GM18520 (cell line): ENCODE data around the gene ANO3.
"Not testable (repeated sequence)": the region's sequence is repeated elsewhere in the genome, so short reads cannot be mapped to it uniquely, and the experiment has no call there.

Experiments used
- ATAC-seq: cut with Tn5 transposase; IDR thresholded peaks from one replicate; pipeline ENCODE4 v1.9.1; 2021; ENCODE audit not compliant: unreplicated experiment

The ANO3 gene

DNA sequence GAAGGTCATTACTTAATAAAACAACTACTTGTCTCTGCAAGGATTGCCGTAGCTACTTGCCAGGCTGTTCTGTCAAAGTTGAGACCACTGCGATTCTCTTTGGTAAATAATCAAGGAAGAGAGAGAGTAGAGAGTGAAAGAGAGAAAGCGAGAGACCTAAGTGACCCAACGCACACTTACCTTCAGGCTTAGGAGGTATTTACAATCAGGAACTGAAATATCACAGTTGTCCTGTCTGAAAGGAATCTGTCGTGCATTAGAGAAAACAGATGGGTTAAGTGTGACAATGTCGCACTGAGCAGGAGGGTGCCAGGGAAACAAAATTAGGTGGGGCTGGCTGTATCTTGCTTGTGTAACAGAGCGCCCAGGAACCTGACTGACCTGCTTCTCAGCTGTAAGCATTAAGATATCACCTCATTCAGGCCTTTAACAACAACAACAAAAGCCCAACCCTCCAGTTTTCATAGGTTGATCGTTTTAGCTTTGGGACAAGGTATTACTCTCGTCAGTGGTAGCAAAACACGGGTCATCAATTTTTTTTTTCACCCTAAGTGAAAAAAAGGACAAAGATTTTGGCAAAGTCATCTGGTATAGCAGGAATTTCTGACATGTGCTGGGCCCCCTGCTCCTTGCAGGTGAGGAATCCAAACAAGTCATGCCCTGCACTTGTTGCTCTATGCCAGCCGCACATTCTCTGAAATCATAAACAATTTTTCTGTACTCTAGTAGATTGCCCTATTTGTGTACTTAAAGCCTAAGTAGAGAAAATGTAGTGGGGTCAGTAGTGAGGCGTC is 240.1 kb downstream of the ANO3 start, which contains the start of gene MUC15:
Gene MUC15, minus strand, starts transcription at position 403 of the 794 bp plus-strand sequence. CDS start 5,169 bp downstream, outside the sequence.
- no peak for ATAC-seq

- ATAC-seq: no peak
Measured at GRCh38 chr11:26572770-26573402, 241.0 kb downstream of the ANO3 start.

GRCh38 chr11:26573896-26574295 is 242.0 kb downstream of the ANO3 start:
- no peak for ATAC-seq

- ATAC-seq: no peak
Measured at GRCh38 chr11:26575946-26576345, 244.0 kb downstream of the ANO3 start.

DNA sequence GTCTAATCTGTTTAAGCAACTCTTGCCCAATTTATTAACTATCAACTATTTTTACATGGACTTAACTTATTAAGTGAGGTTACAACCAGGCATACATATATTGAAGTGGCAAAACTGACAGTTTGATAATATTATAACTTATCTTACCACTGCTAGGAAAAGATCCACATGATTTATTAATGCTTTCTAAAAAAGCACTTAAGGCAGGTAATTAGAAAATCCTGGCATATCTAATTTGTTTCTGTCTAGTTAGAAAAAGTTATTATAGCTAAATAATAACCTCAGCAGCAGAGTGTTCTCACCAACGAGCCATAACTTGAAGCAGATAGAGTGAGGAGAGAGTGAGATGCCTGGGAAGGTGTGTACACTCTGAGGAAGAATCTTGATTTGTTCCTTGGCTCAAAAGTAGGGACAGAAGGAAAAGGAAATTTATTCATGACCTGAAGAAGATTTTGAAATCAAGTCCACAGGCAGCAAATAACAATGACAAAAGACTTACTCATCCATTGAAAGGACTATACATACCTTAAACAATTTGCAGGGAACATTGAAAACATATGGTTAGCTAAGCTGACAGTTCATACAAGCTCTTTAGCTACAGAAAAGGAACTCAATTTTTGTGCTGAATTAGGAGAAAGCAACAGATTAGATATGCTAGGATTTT is 247.2 kb downstream of the ANO3 start:
- no peak for ATAC-seq

GRCh38 chr11:26579683-26580082 is 247.8 kb downstream of the ANO3 start:
- ATAC-seq: no peak

GRCh38 chr11:26580929-26581328 is 249.0 kb downstream of the ANO3 start:
- ATAC-seq: no peak

GRCh38 chr11:26583550-26583949 is 251.6 kb downstream of the ANO3 start:
- ATAC-seq: no peak

- no peak for ATAC-seq
Measured at GRCh38 chr11:26584818-26585217, 252.9 kb downstream of the ANO3 start.

DNA sequence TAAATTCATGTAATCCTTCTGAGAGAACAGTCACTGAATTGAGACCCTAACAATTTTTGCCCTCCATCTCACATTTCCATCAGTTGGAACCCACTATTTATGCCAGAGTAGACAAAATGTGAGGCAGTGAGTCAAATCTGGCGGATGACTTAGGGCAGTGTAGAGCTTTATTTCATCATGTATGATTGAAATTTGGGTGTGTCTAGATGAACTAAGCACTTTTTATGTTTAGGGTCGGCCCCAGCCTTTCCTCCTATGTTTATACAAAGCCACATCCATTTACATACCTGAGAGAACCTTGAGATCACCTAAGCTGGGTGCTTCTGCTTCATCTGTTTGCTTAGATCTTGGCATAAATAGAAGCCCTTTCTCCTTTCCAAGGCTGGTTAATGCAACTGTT is 255.1 kb downstream of the ANO3 start:
- no peak for ATAC-seq

DNA sequence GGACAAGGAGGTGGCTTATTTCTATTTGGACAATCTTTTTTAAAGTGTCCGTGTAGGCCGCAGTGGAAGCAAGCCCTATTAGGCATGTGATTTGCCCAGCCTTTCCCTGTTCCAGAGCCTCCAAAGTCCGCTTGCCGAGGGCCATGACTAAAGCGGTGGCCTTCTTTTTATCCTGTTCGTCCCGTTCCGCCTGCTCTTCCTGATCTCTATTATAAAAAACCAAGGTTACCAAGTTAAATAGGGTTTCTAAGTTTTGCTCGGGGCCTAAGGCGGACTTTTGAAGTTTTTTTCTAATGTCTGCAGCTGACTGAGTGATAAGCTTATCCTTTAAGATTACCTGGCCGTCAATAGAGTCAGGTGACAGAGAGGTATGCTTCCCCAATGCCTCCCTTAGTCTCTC is 261.8 kb downstream of the ANO3 start:
- no peak for ATAC-seq

- ATAC-seq: not testable (repeated sequence)
Measured at GRCh38 chr11:26595207-26595865, 263.4 kb downstream of the ANO3 start.

DNA sequence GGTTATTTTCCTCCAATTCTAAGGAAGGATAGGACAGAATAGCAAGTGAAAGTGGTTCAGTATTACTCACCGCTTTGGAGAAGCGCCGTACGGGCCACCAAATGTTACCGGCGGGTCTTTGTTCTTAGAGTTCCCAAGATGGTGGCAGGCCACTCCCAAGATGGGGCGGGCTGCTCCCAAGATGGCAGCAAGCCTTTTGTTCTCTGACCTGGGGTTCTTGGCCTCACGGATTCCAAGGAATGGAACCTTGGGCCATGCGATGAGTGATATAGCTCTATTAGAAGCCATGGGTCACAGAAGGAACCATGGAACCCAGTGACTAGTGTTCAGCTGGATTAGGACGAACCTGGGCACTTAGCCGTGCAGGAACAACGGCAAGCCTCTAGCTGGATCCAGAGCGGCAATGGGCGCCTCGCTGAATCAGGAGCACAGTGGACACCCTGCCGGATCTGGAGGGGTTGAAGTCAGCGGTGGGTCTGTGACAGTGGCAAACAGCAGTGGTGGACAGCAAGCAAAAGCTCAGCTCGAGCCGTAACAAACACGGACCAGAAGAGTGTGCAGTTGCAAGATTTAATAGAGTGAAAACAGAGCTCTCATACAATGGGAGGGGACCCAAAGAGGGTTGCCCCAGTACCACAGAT is 265.2 kb downstream of the ANO3 start:
- not testable (repeated sequence) for ATAC-seq

DNA sequence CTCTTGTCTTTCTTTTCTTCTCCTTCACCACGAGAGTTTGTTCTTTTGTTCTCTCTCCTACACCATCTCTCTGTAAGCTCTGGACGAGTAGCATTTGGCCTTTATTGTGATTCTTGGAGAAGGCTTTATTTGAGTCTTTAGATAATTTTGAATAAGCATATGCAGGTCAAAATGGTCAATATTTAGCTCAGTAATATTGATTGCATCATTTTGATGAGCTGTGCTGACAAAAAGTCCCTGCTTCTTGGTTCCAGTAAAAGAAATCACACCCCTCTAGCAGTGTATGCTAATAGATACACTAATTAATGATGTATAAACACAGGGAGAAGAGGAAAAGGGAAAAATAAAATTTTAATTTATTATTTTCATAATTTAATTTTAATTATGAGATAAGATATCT is 266.0 kb downstream of the ANO3 start:
- no peak for ATAC-seq

DNA sequence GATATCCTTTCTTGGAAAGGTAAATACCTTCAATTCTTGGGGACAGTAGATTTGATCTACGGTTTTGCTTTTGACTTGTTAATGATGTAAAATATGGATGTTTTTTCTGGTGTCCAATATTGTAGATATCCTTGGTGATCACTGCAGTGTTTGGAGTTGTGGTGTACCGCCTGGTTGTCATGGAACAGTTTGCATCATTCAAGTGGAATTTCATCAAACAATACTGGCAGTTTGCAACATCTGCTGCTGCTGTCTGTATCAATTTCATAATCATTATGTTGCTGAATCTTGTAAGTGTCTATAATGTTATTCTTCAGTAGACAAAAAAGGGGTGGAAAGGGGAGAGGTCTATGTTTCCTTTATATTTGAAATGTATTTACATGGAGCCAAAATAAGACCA is 267.5 kb downstream of the ANO3 start:
- no peak for ATAC-seq

DNA sequence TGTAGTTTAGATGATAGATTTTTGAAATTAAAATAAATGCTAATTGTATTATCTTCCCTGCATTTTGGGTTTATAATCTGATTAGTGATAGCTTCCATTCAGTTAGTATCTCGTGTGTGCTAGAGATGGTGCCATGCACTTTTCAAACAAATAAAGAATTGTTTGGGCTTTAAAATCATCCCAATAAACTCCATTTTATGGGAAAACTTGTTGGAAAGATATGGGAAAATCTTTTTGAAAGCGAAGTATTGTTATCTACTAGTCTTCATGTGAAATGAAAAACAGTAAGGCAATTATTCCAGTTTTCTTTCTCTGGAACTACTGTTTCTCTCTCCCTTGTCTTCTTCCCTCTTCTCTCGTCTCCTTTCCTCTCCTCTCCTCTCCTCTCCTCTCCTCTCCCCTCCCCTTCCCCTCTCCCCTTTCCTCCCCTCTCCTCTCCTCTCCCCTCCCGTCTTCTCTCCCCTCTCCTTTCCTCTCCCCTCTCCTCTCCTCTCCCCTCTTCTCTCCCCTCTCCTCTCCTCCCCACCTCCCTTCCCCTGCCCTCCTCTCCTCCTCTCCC is 268.0 kb downstream of the ANO3 start:
- ATAC-seq: no peak

- no peak for ATAC-seq
Measured at GRCh38 chr11:26607725-26608506, 276.0 kb downstream of the ANO3 start.

- no peak for ATAC-seq
Measured at GRCh38 chr11:26608507-26609146, 276.7 kb downstream of the ANO3 start.

DNA sequence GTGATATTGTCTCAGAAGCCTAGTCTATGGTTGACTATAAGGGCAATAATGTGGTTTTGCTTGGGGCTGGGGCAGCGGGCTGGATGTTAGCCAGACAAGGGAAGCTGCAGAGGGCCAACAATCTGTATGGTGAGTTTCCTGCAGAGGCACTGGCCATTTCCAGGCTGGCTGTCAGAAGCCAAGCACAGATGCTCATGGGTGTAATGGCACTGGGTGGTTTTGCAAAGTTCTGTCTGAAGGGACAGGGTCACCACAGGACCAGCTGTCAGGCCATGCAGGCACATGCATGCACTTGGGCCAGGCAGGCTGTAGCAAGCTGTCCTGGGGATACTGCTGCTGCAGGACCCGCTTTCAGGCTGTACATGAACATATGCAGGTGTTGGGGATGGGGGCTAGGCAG is 281.8 kb downstream of the ANO3 start:
- no peak for ATAC-seq
